ENCODE measurements around the gene SIRPB1. TPM values are rescaled to one million over a fixed set of nuclear protein-coding genes. Genes with fewer than 3 reads are reported as not detected.
"Not testable (repeated sequence)": the region's sequence is repeated elsewhere in the genome, so short reads cannot be mapped to it uniquely, and the experiment has no call there.

Gene SIRPB1
- total RNA-seq, 1 donor from 2014 or later: 7.6 TPM

DNA sequence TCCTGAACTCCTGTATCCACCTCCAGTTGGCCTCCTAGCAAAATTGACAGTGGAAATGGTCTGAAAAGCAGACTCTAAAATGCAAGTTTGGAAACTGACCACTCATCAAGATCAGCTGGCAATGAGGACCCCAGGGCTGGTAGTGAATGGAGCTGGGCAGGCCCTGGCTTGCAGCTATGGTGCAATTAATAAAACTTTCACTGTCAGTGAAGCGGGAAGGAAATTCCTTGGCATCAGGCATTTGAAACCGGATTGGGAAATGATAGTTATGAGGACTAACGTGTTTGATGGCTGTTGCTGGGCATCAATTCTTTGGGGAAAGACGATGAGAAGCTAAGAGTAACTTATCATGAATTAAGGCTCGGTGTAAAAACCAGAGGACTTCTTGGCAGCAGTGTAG, 19.1 kb downstream of the SIRPB1 start:
- DNase-seq (ENCODE audit: low spot score): no peak

- DNase-seq (ENCODE audit: low spot score): no peak
Measured at GRCh38 chr20:1595333-1595732, 24.5 kb downstream of the SIRPB1 start.

DNA sequence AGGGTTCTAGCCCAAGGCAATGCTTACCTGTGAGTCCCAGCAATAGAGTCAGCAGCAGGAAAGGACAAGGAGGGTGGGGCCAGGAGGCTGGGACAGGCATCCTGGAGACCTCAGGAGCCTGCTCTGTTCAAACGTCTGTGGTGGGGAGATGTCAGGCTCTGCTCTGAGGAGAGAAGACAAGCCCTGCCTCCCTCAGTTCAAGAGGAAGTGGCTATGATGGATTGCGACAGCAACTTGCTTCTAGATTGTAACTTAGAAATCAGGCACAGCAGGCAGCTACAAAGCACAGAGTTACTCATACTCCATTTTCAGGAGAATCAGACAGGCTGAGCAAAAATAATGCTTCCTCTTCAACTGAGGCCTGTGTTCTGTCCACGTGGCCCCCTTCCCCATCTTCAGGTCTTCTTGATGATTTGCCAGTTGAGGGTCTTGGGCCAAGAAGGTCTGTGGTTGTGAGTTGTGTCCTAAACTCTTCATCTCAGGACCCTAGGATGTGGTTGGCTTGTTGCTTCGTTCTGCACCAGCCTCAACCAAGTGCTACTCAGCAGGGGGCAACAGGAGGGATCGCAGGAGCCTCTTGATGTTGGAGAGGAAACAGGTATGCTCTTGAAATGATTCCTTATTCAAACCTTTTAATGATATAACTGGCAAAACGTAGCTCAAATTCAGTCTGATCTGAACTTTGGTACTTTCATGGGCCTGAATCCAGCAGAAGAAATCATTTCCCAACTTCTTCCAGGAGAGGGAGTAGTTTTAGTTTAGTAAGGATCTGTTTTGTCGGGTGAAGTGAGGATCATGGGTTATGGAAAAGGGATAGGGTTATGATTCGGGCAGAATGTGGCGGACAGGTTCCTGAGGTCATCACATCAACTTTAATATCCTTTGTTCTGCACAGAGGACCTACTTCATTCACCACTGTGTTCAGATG, 31.0 kb downstream of the SIRPB1 start:
- no peak for DNase-seq (ENCODE audit: low spot score)

DNA sequence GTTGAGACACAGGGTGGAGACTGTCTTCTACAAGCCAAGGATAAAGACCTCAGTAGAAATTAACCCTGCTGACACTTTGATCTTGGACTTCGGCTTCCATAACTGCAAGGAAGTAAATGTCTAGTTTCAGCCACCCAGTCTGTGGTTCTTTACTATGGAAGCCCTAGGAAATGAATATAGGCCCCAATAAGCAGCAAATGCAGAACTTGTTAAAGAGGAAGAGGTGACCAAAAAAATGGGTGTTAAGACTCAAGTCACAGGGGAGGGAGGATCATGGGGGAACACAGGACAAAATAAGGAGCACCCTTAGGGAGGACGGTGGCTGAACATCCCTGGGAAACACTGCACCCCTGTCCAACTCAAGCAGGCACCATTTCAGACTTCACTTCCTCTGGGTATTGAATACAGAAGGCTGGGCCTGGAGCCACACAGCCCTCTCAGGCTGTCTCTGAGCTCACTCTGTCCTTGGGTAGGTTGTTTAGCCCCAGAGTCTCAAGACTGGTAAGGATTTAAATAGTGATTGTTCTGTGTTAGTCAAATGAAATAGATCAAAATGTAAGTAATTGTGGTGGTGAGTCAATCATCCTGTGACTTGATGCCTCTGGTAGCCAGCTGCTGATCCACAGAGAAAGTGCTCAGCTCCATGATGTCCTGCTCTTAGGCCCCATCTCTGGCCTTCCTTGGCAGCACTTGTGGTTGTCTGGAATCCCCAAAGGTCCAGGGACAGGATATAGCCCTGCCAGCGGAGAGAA, 31.9 kb downstream of the SIRPB1 start:
- DNase-seq (ENCODE audit: low spot score): no peak

DNA sequence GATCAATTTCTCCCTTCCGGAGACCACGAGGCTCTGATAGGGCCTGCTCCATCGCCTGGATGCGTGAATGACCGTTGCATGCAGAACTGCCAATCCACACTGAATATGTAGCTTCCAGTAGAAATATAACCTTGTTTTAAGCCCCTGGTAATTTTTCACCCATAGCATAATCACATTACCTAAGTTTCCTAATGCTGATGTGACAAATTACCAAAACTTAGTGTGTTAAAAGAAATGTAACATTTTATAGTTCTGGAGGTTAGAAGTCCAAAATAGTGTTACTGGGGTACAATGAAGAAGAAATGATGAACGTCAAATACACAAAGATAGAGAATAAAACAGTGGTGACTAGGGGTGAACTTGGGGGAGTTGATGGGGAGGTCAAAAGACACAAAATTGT, 40.3 kb downstream of the SIRPB1 start:
- no peak for DNase-seq (ENCODE audit: low spot score)

DNA sequence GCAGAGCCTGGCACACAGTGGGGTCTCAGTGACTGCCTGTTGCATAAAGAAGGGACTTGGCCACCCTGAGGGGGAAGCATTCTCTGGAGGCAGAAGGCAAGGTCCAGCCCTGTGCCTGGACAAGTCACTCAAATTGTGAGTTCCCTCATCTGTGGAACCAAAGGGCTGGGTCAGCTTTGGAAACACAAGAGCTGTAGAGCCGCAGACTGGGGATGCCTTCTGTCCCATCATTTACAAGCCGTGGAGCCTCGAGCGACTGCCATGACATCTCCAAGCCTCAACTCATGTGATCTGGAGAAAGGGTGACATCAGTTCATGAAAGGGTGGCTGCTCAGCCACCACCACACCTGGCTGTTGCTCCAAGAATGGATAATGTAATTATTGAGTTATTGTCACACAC, 41.9 kb downstream of the SIRPB1 start:
- DNase-seq (ENCODE audit: low spot score): no peak

DNA sequence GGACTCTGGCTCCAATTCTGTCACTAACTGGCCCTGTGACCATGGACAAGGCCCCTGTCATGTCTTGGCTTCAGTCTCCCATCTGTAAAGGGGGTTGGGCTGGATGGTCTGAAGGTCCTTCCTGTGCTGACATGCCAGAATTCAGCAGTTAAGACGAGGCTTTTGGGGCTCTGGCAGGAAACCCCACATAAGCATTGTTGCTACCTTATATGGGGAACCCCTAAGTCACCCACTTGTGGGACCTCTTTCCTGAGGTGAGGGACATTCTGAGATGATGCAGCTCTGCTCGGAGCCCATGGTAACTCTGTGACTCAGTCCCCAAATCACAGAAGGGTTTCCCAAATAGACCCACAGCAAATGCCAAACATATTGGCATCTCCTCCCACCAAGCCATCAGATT, 42.5 kb downstream of the SIRPB1 start:
- not testable (repeated sequence) for DNase-seq (ENCODE audit: low spot score)

DNA sequence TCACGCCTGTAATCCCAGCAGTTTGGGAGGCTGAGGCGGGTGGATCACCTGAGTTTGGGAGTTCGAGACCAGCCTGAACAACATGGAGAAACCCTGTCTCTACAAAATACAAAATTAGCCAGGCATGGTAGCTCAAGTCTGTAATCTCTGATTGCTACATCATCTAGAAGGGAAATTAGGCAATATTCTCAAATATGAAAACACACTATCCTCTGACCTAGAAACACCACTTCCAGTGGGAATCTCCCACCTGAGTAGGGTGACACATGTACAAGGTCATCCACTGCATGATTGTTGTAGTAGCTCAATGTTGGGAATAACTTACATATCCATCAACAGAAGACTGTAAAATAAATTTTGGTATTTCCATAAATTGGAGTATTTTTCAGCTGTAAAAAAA, 43.2 kb downstream of the SIRPB1 start:
- no peak for DNase-seq (ENCODE audit: low spot score)

DNA sequence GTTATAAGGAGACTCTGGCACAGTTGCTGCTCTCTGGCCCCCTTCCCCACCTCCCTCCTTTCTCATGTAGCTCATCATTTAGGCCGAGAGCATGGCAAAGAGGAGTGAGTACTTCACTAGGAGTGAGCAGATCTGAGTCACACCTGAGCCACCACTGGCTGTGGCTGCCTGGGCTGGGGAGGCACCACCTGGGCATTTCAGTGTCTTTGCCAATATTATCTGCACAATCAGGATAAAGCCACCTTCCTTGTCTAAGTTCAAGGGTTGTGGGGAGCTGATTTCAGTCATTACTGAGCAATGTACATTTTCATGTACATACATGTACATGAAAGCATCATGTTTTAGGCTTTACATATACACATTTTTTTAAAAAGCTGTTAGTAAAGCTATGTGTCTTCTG, 43.8 kb downstream of the SIRPB1 start:
- DNase-seq (ENCODE audit: low spot score): not testable (repeated sequence)

- DNase-seq (ENCODE audit: low spot score): not testable (repeated sequence)
Measured at GRCh38 chr20:1571583-1571982, 48.2 kb downstream of the SIRPB1 start.

Other genes starting within 250 kb of the SIRPB1 start
- 384 TPM for gene FKBP1A, start 227.0 kb downstream of the SIRPB1 start, total RNA-seq
- 78.6 TPM for gene NSFL1C, start 153.2 kb downstream of the SIRPB1 start, total RNA-seq
- gene SIRPB2, start 128.6 kb downstream of the SIRPB1 start, total RNA-seq: 25.5 TPM
- 0.42 TPM for gene SIRPD, start 62.3 kb downstream of the SIRPB1 start, total RNA-seq
- gene SIRPG, start 37.8 kb upstream of the SIRPB1 start, total RNA-seq: not detected

Data from mesenteric fat pad (tissue), 1 donor.